ENCODE results near the gene GBX2. TPM values are rescaled to one million over a fixed set of nuclear protein-coding genes. Genes with fewer than 3 reads are reported as not detected.

GBX2 gene
- total RNA-seq (2012; rRNA removed) = 0.22 and 0.25 TPM in 2 replicates

DNA sequence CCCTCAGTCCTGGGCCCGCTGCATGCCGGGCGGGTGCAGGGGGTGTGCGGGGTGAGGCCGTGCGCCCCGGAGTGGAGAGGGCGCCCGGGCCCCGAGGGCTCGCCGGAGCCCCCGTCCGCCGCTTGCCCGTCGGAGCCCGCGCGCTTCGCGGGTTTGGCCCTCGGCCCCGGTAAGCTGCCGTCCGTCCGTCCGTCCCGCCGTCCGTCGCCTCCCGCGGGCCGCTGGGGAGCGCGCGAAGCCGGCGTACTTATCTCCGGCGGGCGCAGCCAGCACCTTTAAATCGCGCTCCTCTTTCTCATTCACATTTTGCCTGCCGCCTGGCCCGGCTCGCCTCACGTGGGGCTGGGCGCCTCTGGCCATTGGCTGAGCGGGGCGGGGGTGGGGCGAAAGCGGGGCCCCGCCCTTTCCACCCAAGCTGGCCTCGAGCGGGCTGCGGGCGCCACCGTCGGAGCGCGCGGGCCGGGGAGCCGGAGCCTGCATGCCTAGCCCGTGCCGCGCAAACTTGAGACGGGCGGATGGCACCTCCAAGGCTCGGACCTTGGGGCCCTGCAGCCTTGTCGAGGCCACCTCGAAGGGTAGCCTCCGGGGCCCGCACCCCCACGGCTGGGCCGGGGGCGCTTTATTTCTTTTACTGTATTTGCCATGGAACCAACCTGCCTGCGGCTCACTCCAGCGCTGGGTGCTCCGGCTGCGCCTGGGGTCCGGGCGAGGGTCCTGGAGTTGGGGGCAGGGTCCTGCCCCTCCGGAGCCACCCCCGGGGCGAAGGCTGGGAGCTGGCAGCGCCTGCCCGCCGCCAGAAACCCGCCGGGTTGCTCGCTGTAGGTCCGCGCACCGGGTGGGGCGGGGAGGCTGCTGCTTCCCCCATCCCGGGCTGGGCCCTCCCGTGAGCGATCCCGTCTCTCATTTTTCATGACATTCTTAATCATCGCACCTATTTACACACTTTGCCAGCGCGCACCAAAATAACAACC lies at the start of gene GBX2:
GBX2 (minus strand) TSS at position 277 of the 971 bp plus-strand sequence. CDS start 415 bp downstream, outside the sequence.
- Histone ChIP-seq H3K4me1 (ENCODE audit: control insufficient read depth, insufficient read depth, low read length) (peaks cover 35% of the 10 kb centered on the region), H3K36me3 (ENCODE audit: insufficient read depth, low read length) (no peaks in the 10 kb centered on the region), H3K9me3 (replicated peaks; ENCODE audit: low read length) (no peaks in the 10 kb centered on the region), H3K9ac (ENCODE audit: low read depth, low read length) (peak within 1 kb of the TSS; percentile 45), H3K4me3 (ENCODE audit: low read length) (peak within 1 kb of the TSS; percentile 75), H3K4me2 (ENCODE audit: low read length) (peak within 1 kb of the TSS; percentile 93), H3K27me3 (ENCODE audit: control insufficient read depth, insufficient read depth, low read length) (peaks cover 87% of the 10 kb centered on the region)

DNA sequence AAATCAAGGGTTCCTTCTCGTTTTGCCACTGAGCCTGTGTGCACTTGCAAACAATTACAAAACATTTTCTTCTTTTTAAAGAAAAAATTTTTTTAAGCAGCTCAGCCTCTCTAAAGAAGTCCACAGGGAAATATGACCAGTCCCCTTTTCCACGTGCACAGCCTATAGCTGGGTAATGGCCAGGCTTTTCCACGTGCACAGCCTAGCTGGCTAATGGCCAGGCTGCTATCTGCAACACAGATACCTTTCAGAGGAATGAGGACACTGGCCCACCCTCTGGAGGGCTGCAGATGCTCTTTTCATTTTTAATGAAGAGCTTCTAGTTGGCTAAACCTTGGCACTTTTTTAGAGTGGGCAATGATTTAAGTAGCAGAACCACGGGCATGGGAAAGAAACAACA lies 49.7 kb upstream of the GBX2 start:
- Histone ChIP-seq H3K27me3 (ENCODE audit: control insufficient read depth, insufficient read depth, low read length) (no peaks in the 10 kb centered on the region), H3K9me3 (replicated peaks; ENCODE audit: low read length) (no peaks in the 10 kb centered on the region), H3K4me2 (ENCODE audit: low read length) (no peak overlapping the region), H3K4me1 (ENCODE audit: control insufficient read depth, insufficient read depth, low read length) (no peaks in the 10 kb centered on the region), H3K4me3 (ENCODE audit: low read length) (no peak overlapping the region), H3K9ac (ENCODE audit: low read depth, low read length) (no peak overlapping the region), H3K36me3 (ENCODE audit: insufficient read depth, low read length) (no peaks in the 10 kb centered on the region)

DNA sequence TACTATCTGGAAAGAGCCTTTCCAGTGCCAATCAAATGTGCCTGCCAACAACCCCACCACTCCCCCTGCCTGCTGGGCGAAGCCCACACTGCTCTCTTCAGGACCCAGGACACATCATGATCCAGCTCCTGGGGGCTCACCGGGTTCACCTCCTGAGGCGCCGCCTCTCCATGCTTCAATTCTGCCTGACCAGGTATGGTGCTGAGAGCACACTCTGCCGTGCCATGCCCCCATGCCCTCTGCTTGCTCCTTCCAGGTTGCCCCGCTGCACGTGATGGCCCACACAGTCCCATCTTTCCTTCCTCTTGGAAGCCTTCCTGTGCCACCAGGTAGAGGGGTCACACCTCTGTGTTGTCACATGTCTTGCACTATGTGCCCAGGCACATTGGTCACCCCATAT lies 48.5 kb upstream of the GBX2 start:
- H3K9me3 ChIP-seq (replicated peaks; ENCODE audit: low read length) = no peaks in the 10 kb centered on the region
- no peak overlapping the region for H3K4me3 ChIP-seq (ENCODE audit: low read length)
- no peaks in the 10 kb centered on the region for H3K4me1 ChIP-seq (ENCODE audit: control insufficient read depth, insufficient read depth, low read length)
- no peak overlapping the region for H3K9ac ChIP-seq (ENCODE audit: low read depth, low read length)
- peaks cover 3% of the 10 kb centered on the region for H3K27me3 ChIP-seq (ENCODE audit: control insufficient read depth, insufficient read depth, low read length)
- H3K4me2 ChIP-seq (ENCODE audit: low read length) = no peak overlapping the region
- H3K36me3 ChIP-seq (ENCODE audit: insufficient read depth, low read length) = no peaks in the 10 kb centered on the region

DNA sequence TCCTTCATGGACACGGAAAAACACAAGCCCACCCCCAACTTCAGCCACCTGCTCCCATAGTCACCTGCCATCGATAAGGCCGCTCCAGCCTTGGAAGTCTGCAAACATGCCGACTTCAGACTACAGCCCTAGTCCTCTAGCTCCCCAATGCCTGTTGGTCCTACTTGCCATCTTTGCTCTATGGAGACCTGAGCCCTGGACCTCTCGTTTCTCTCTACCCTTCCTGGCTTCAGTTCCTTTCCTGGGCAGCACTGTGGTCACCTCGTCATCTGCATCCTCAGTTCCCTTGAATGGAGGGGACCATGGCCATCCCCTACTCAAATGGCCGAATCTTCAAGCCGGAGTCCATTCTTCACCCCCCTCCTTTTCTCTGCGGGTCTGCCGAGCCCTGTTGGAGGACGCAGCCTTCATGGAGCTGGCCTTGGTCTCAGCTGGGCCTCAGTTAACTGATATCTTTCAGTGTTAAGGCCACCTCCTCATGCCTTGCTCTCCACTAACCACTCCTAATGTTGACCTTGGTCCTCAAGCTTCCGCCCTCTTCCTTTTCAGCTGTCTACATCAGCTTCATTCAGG lies 47.7 kb upstream of the GBX2 start:
- no peak overlapping the region for H3K9ac ChIP-seq (ENCODE audit: low read depth, low read length)
- H3K36me3 ChIP-seq (ENCODE audit: insufficient read depth, low read length) = no peaks in the 10 kb centered on the region
- H3K4me1 ChIP-seq (ENCODE audit: control insufficient read depth, insufficient read depth, low read length) = no peaks in the 10 kb centered on the region
- H3K27me3 ChIP-seq (ENCODE audit: control insufficient read depth, insufficient read depth, low read length) = peaks cover 3% of the 10 kb centered on the region
- no peak overlapping the region for H3K4me2 ChIP-seq (ENCODE audit: low read length)
- H3K4me3 ChIP-seq (ENCODE audit: low read length) = no peak overlapping the region
- no peaks in the 10 kb centered on the region for H3K9me3 ChIP-seq (replicated peaks; ENCODE audit: low read length)

DNA sequence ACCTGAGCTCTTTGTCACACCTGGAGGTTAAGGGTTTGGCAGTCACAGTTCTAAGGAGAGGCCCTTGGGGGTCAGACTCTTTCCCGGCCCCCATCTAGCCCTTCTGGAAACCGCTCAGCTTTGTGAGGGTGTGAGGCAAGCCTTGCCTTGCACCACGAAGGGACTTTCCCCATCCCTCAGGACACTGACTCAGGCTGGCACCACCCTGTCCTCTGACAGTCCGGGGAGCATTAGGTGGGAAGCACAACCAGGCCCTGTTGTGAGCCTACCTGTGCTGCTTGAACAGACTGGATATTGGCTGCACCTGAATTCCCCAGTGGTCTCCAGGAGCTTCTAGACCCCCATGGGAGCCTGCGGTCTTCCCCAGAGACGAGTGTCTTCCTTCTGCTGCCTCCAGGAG lies 47.0 kb upstream of the GBX2 start:
- no peaks in the 10 kb centered on the region for H3K4me1 ChIP-seq (ENCODE audit: control insufficient read depth, insufficient read depth, low read length)
- no peak overlapping the region for H3K4me3 ChIP-seq (ENCODE audit: low read length)
- no peak overlapping the region for H3K4me2 ChIP-seq (ENCODE audit: low read length)
- no peak overlapping the region for H3K9ac ChIP-seq (ENCODE audit: low read depth, low read length)
- no peaks in the 10 kb centered on the region for H3K36me3 ChIP-seq (ENCODE audit: insufficient read depth, low read length)
- peaks cover 3% of the 10 kb centered on the region for H3K27me3 ChIP-seq (ENCODE audit: control insufficient read depth, insufficient read depth, low read length)
- H3K9me3 ChIP-seq (replicated peaks; ENCODE audit: low read length) = no peaks in the 10 kb centered on the region

DNA sequence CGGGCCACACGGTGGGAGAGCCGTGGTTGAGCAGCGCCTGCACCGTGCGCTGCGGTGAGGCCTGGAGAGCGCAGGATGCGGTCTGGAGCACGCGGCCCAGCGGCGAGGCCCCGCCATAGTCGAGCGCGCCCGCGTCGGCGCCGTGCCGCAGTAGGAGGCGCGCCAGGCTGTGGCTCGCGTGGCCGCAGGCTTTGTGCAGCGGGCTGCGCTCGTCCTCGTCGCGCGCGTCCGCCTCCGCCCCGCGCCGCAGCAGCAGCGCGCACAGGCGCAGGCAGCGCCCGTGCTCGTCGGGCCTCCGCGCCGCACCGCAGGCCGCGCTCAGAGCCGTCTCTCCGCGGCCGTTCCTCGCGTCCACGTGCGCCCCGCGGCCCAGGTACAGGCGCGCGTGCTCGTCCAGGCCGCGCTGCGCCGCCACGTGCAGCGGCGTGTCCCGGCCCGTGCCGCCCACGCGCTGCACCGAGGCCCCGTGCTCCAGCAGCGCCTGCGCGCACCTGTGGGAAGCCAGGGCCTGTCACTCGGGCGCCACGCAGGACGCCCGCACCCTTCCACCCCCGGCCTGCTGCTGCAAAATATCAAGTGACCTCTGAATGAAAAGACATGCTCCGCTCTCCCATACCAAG lies 46.3 kb upstream of the GBX2 start:
- H3K9me3 ChIP-seq (replicated peaks; ENCODE audit: low read length) = no peaks in the 10 kb centered on the region

DNA sequence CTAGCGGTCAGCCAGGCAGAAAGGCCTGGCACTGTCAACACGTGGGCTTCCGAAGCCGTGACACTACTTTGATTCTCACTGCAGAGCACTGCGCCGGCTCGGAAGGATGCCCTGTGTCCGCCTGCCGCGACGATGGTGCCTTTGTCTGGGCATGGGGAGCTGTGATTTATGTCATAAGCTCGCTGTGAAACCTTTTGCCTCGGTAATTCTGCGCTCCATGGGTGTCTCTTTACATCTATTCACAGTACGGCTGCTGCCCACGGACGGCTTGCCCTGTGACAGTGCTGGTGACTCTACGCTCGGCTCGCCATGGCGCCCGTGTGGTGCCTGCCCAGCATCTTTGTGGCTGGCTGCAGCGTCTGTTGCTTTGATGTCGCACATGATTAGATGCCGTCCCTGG lies 43.1 kb upstream of the GBX2 start:
- Histone ChIP-seq H3K36me3 (ENCODE audit: insufficient read depth, low read length) (no peaks in the 10 kb centered on the region), H3K27me3 (ENCODE audit: control insufficient read depth, insufficient read depth, low read length) (peaks cover 3% of the 10 kb centered on the region), H3K9ac (ENCODE audit: low read depth, low read length) (no peak overlapping the region), H3K4me3 (ENCODE audit: low read length) (no peak overlapping the region), H3K4me2 (ENCODE audit: low read length) (no peak overlapping the region), H3K9me3 (replicated peaks; ENCODE audit: low read length) (no peaks in the 10 kb centered on the region), H3K4me1 (ENCODE audit: control insufficient read depth, insufficient read depth, low read length) (no peaks in the 10 kb centered on the region)

More for the DNA sequence above, 46.3 kb upstream of the GBX2 start:
- no peak overlapping the region for H3K4me3 ChIP-seq (ENCODE audit: low read length)
- H3K36me3 ChIP-seq (ENCODE audit: insufficient read depth, low read length) = no peaks in the 10 kb centered on the region
- no peak overlapping the region for H3K4me2 ChIP-seq (ENCODE audit: low read length)
- no peaks in the 10 kb centered on the region for H3K4me1 ChIP-seq (ENCODE audit: control insufficient read depth, insufficient read depth, low read length)
- peaks cover 3% of the 10 kb centered on the region for H3K27me3 ChIP-seq (ENCODE audit: control insufficient read depth, insufficient read depth, low read length)
- no peak overlapping the region for H3K9ac ChIP-seq (ENCODE audit: low read depth, low read length)

DNA sequence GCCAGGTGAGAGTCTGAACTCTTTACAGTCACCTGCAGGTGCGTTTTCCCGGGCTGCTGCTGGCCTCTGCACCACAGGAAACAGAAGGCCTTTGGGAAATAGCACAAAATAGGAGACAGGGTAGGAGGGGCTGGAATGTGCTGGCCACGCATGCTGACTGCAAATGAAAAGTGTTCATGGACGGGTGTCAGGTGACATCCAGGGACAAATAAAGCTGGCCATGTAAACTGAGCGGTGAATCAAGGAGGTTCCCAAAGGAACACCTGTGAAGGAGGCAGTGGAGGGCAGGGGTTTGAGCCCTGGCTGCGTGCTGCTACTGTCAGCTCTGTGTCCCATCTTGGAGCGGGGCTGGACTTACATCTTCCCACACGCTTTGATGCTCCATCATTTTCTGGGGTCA lies 42.4 kb upstream of the GBX2 start:
- H3K9me3 ChIP-seq (replicated peaks; ENCODE audit: low read length) = no peaks in the 10 kb centered on the region
- H3K4me3 ChIP-seq (ENCODE audit: low read length) = no peak overlapping the region
- H3K4me1 ChIP-seq (ENCODE audit: control insufficient read depth, insufficient read depth, low read length) = no peaks in the 10 kb centered on the region
- no peak overlapping the region for H3K4me2 ChIP-seq (ENCODE audit: low read length)
- peaks cover 3% of the 10 kb centered on the region for H3K27me3 ChIP-seq (ENCODE audit: control insufficient read depth, insufficient read depth, low read length)
- H3K36me3 ChIP-seq (ENCODE audit: insufficient read depth, low read length) = no peaks in the 10 kb centered on the region
- no peak overlapping the region for H3K9ac ChIP-seq (ENCODE audit: low read depth, low read length)

DNA sequence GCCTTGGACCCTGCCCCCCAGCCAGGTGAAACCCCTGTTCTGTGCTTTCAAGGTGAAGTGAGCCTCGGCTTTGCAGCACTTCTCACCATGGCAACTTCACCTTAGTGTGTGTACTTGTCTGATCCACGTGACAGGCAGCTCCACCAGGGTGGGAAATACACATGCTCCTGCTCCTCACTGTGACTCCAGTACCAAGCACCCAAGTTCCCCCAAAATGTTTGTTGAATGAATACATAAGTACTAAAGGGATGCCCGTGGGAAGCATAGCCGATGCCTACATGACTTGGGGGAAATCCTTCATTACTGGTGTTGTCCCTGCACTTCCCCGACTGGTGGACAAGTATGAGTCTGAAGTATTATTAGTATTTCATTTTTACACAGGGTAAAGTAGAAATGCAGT lies 41.8 kb upstream of the GBX2 start:
- no peaks in the 10 kb centered on the region for H3K9me3 ChIP-seq (replicated peaks; ENCODE audit: low read length)
- no peaks in the 10 kb centered on the region for H3K4me1 ChIP-seq (ENCODE audit: control insufficient read depth, insufficient read depth, low read length)
- H3K9ac ChIP-seq (ENCODE audit: low read depth, low read length) = no peak overlapping the region
- no peak overlapping the region for H3K4me2 ChIP-seq (ENCODE audit: low read length)
- H3K27me3 ChIP-seq (ENCODE audit: control insufficient read depth, insufficient read depth, low read length) = peaks cover 3% of the 10 kb centered on the region
- no peak overlapping the region for H3K4me3 ChIP-seq (ENCODE audit: low read length)
- H3K36me3 ChIP-seq (ENCODE audit: insufficient read depth, low read length) = no peaks in the 10 kb centered on the region

DNA sequence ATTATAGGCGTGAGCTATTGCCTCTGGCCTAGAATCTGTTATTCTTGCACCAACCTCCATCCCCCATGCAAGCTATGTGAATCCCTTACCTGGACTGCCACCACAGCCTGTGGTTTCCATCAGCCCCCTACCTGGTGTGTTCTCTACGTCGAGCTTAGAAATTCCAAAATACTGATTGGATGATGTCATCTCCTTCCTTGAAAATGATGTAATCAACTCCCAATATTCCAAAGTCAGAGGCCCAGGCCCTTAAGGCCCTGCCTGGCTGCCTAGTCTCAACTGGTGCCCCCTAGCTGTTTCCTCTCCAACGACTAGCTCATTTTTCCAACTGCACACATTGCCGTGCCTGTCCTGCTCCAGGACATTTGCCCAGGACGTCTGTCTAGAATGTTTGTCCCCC lies 41.3 kb upstream of the GBX2 start:
- no peaks in the 10 kb centered on the region for H3K4me1 ChIP-seq (ENCODE audit: control insufficient read depth, insufficient read depth, low read length)
- no peak overlapping the region for H3K4me3 ChIP-seq (ENCODE audit: low read length)
- peaks cover 3% of the 10 kb centered on the region for H3K27me3 ChIP-seq (ENCODE audit: control insufficient read depth, insufficient read depth, low read length)
- H3K36me3 ChIP-seq (ENCODE audit: insufficient read depth, low read length) = no peaks in the 10 kb centered on the region
- H3K4me2 ChIP-seq (ENCODE audit: low read length) = no peak overlapping the region
- H3K9ac ChIP-seq (ENCODE audit: low read depth, low read length) = no peak overlapping the region
- H3K9me3 ChIP-seq (replicated peaks; ENCODE audit: low read length) = no peaks in the 10 kb centered on the region

DNA sequence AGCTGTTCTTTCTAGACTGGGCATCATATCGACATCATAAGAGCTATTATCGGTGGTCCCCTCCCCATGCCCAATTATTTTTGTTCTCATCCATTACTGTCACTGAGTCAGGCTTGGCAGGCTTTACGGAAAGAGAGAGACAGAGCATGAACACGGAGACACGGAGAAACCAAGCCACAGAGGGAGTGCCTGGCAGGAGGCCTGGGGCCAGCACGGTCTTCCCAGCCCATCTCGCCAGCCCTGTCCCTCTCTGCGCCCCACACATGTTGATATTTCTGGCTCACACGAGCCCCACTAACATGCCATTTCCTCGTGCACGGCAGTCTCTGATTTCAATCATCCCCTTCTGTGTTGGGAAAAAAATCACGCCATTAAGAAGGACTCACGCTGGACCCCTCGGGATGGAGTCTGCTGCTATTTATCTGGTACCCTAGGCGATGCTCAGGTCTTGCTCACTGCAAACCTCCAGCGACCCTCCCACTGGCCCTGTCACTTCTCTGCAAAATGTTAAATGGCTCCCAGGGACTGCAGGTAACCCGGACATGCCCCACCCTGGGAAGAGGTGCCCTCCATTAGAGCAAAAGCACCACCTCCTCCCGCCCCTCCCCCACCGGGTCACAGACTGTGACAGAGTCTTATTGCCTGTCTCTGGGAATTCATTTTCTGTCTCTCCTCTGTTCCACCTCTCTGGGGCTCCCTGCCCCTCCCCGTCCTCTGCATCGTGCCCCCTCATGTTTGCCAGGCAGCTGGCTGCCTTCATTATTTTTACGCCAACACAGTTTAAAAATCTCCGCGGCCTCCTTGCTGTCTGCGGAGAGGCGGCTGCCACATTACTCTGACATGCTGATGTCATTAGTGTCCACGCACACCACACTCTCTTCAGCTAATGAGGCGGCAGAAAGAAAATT lies 40.1 kb upstream of the GBX2 start:
- Histone ChIP-seq H3K9ac (ENCODE audit: low read depth, low read length) (no peak overlapping the region), H3K9me3 (replicated peaks; ENCODE audit: low read length) (no peaks in the 10 kb centered on the region), H3K4me1 (ENCODE audit: control insufficient read depth, insufficient read depth, low read length) (no peaks in the 10 kb centered on the region), H3K27me3 (ENCODE audit: control insufficient read depth, insufficient read depth, low read length) (peaks cover 3% of the 10 kb centered on the region), H3K36me3 (ENCODE audit: insufficient read depth, low read length) (no peaks in the 10 kb centered on the region), H3K4me3 (ENCODE audit: low read length) (no peak overlapping the region), H3K4me2 (ENCODE audit: low read length) (no peak overlapping the region)
